Esophagus muscularis mucosa (tissue), 4 donors: ENCODE results near the gene FBXO5. TPM values are rescaled to one million over a fixed set of nuclear protein-coding genes. Genes with fewer than 3 reads are reported as not detected.
A peak's percentile ranks its signal among the peaks of the same experiment; 100 is the strongest.
"Not testable (repeated sequence)": the region's sequence is repeated elsewhere in the genome, so short reads cannot be mapped to it uniquely, and the experiment has no call there.

ENCODE experiments used
- DNase-seq: peaks from one replicate; pipeline ENCODE4 v3.0.0-alpha.2; 2017; ENCODE audit errors: extremely low spot score
- H3K27ac ChIP-seq, 4 donors: fragments of 200-600 bp; sonication (generic); replicated peaks in 1 of 4; 1 replicate in 3 of 4; 2 replicates in 1 of 4; pipeline ENCODE4 v1.5.1; 2016 to 2019; ENCODE audit warnings: mild to moderate bottlenecking in 1 of 4
- H3K27me3 ChIP-seq, 4 donors: fragments of 200-600 bp; sonication (generic); one replicate each; pipeline versions ENCODE4 v1.5.1 to v1.6.0; 2016 to 2019
- H3K36me3 ChIP-seq, 4 donors: fragments of 200-600 bp; sonication (generic); one replicate each; pipeline ENCODE4 v1.5.1; 2016 to 2019
- H3K4me1 ChIP-seq, 4 donors: fragments of 200-600 bp; sonication (generic); one replicate each; pipeline ENCODE4 v1.5.1; 2016 to 2019
- H3K4me3 ChIP-seq, 4 donors: fragments of 200-600 bp; sonication (generic); 1 replicate in 2 of 4; 2 replicates in 2 of 4; pipeline ENCODE4 v1.5.1; 2016 to 2019; ENCODE audit warnings: mild to moderate bottlenecking in 4 of 4, moderate library complexity in 1 of 4
- H3K9me3 ChIP-seq, 4 donors: fragments of 200-600 bp; sonication (generic); 1 replicate in 3 of 4; 2 replicates in 1 of 4; pipeline ENCODE4 v1.5.1; 2016 to 2019
- CTCF ChIP-seq, 3 experiments: fragments of 200-600 bp in 2 of 3; fragments of 450-650 bp in 1 of 3; sonication (generic) in 2 of 3; IDR thresholded peaks; one replicate each; pipeline ENCODE4 v1.5.1; 2017 to 2019; ENCODE audit warnings: antibody characterized with exemption in 3 of 3, mild to moderate bottlenecking in 2 of 3, moderate library complexity in 1 of 3
- EP300 ChIP-seq: sonication (generic); formaldehyde crosslinking; IDR thresholded peaks from one replicate; pipeline ENCODE4 v1.6.1; 2017; ENCODE audit warnings: antibody characterized with exemption
- POLR2A ChIP-seq: fragments of 450-650 bp; IDR thresholded peaks from one replicate; pipeline ENCODE4 v1.6.1; 2017; ENCODE audit warnings: antibody characterized with exemption, moderate library complexity, mild to moderate bottlenecking, low read depth
- POLR2AphosphoS5 ChIP-seq, 2 donors: sonication (generic); formaldehyde crosslinking; IDR thresholded peaks; one replicate each; pipeline ENCODE4 v1.6.1; 2017; ENCODE audit warnings: antibody characterized with exemption in 2 of 2
- whole genome bisulfite sequencing: methylation state at CpG from one replicate; pipeline ENCODE4 v1.1.5; 2018; 5-methylcytosine and 5-hydroxymethylcytosine counted together
- intact Hi-C: fragments of 100-400 bp; cut with DNase I; formaldehyde crosslinking; loops from one replicate; pipeline ENCODE4 v1.15.1; 2023
- total RNA-seq, 4 donors: library from RNA; depleted of rRNA; stranded (reverse); fragments of >200 nt; gene quantifications; one replicate each; pipeline versions ENCODE4 v1.1.0 to v1.2.1, GENCODE V29; 2016

The FBXO5 gene
- total RNA-seq, 4 donors from 2014 or later: 2.1 to 6.3 (median 4.1) TPM

- peaks cover 0 to 5% (median under 1%) of the 10 kb centered on the region in 4 donors for H3K4me1 ChIP-seq
- intact Hi-C loops: no loop called here
- no peak overlapping the region for H3K4me3 ChIP-seq
- no peak for TF ChIP-seq CTCF (IDR thresholded peaks at IDR 0.05)
- TF ChIP-seq POLR2A: no peak
- no peak for TF ChIP-seq EP300
- no peak for TF ChIP-seq POLR2AphosphoS5 (IDR thresholded peaks at IDR 0.05)
- H3K27me3 ChIP-seq: no peaks in the 10 kb centered on the region
- no peak for DNase-seq
- H3K27ac ChIP-seq: no peak overlapping the region
- no peaks in the 10 kb centered on the region for H3K9me3 ChIP-seq
- H3K36me3 ChIP-seq: peaks cover 10 to 84% (median 63%) of the 10 kb centered on the region in 4 donors
These were observed 11.0 kb upstream of the FBXO5 start for GRCh38 chr6:152993847-152994246.

- Histone ChIP-seq H3K9me3 (no peaks in the 10 kb centered on the region), H3K27ac (no peak overlapping the region), H3K4me3 (no peak overlapping the region), H3K4me1 (peaks cover 0 to 4% (median 0%) of the 10 kb centered on the region in 4 donors), H3K27me3 (no peaks in the 10 kb centered on the region), H3K36me3 (peaks cover 10 to 84% (median 62%) of the 10 kb centered on the region in 4 donors)
- no peak for TF ChIP-seq EP300
- no peak for TF ChIP-seq POLR2A
- TF ChIP-seq POLR2AphosphoS5 (IDR thresholded peaks at IDR 0.05): no peak
- no peak for TF ChIP-seq CTCF (IDR thresholded peaks at IDR 0.05)
- intact Hi-C loops: no loop called here
- no peak for DNase-seq
These were observed 10.6 kb upstream of the FBXO5 start for GRCh38 chr6:152993431-152993830.

- H3K4me3 ChIP-seq: no peak overlapping the region
- no peaks in the 10 kb centered on the region for H3K9me3 ChIP-seq
- H3K27ac ChIP-seq: peak overlapping the region in 1 of 4 donors; percentile 95
- no peak for TF ChIP-seq POLR2A
- TF ChIP-seq CTCF (IDR thresholded peaks at IDR 0.05): no peak
- no peak for TF ChIP-seq EP300
- no peak for TF ChIP-seq POLR2AphosphoS5 (IDR thresholded peaks at IDR 0.05)
- H3K27me3 ChIP-seq: no peaks in the 10 kb centered on the region
- DNase-seq: no peak
- intact Hi-C loops: no loop called here
- 93% methylated on average over 2 of the region's 2 CpGs for WGBS
- peaks cover 10 to 36% (median 18%) of the 10 kb centered on the region in 4 donors for H3K36me3 ChIP-seq
- H3K4me1 ChIP-seq: peaks cover 17 to 24% (median 22%) of the 10 kb centered on the region in 4 donors
These were observed 4.1 kb upstream of the FBXO5 start for GRCh38 chr6:152986978-152987377.

GRCh38 chr6:152985300-152985699, 2.5 kb upstream of the FBXO5 start:
- DNase-seq, H3K4me3 ChIP-seq, intact Hi-C loops, H3K9me3 ChIP-seq, H3K27me3 ChIP-seq: not testable (repeated sequence)
- H3K36me3 ChIP-seq: peaks cover 3 to 19% (median 5%) of the 10 kb centered on the region in 4 donors
- WGBS: 90% methylated on average over 11 of the region's 11 CpGs
- peaks cover 18 to 36% (median 25%) of the 10 kb centered on the region in 4 donors for H3K4me1 ChIP-seq
- peak overlapping the region; percentile 90 to 96 (median 94) for H3K27ac ChIP-seq

GRCh38 chr6:152984513-152984872, 1.7 kb upstream of the FBXO5 start:
- WGBS: 7% methylated on average over 7 of the region's 7 CpGs
- Histone ChIP-seq H3K9me3 (no peaks in the 10 kb centered on the region), H3K27me3 (no peaks in the 10 kb centered on the region), H3K4me1 (peaks cover 18 to 36% (median 25%) of the 10 kb centered on the region in 4 donors), H3K4me3 (peak overlapping the region; percentile 67 to 75 (median 72)), H3K27ac (peak overlapping the region; percentile 90 to 96 (median 94)), H3K36me3 (peaks cover 0 to 12% (median 0%) of the 10 kb centered on the region in 4 donors)
- DNase-seq: no peak
- intact Hi-C loops: no loop called here
- TF ChIP-seq POLR2AphosphoS5 (IDR thresholded peaks at IDR 0.05): no peak
- no peak for TF ChIP-seq POLR2A
- TF ChIP-seq CTCF (IDR thresholded peaks at IDR 0.05): no peak
- TF ChIP-seq EP300: no peak
